ENCODE data around the gene TMEFF2.

- TF ChIP-seq ZNF274 (IDR thresholded peaks at IDR 0.05; ENCODE audit: low read depth, low read length) = no peak
- no peak for TF ChIP-seq YY1 (IDR thresholded peaks at IDR 0.05; ENCODE audit: insufficient read depth, insufficient read length)
Measured at GRCh38 chr2:192145496-192145895, 49.2 kb downstream of the TMEFF2 start.

Measured in NT2/D1 (cell line).